ENCODE results near the gene RASL10A. TPM values are rescaled to one million over a fixed set of nuclear protein-coding genes. Genes with fewer than 3 reads are reported as not detected.

RASL10A gene
- total and polyA plus RNA-seq, 9 of the 15 experiments (the other 6 are each of a cell fraction or from before 2014, with no cell fraction given), result 0.17 to 1.2 (median 0.45) TPM; not detected in 3

DNA sequence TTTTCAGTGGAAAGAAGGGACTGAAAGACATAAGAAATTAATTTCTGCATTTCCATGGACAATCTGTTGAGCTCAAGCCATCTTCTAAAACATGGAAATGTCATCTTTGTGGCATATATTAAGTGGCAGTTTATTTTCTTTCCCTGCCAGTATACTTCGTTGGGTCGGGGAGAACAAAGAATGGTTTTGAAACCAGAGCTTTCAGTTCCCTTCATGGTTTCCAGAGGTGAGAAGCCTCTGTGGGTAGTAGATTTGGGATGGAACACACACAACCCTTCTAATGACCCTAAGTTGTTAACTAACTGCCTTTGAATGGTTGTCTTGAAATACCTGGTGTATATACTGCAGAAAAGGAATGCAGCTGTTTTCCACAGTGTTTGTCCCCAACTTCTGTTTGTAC, 26.7 kb downstream of the RASL10A start:
- no peak overlapping the region for H3K4me2 ChIP-seq (ENCODE audit: insufficient read depth, low read length)
- H3K79me2 ChIP-seq (ENCODE audit: control insufficient read depth, insufficient read depth, low read length), result peaks cover 31% of the 10 kb centered on the region; the same call in 2 of the 3 replicates
- no peak overlapping the region for H3K27ac ChIP-seq (ENCODE audit: extremely low read depth, low read depth, low read length)
- 0 out of 2 replicates have a peak, but pooled peaks cover 2% of the 10 kb centered on the region for H4K20me1 ChIP-seq (replicated peaks; ENCODE audit: control insufficient read depth, insufficient read depth, low read length)
- ChIA-PET POLR2A (no interaction called here), CTCF (ENCODE audit: low intra/inter-chr PET ratio) (no interaction called here)
- no peaks in the 10 kb centered on the region for H3K27me3 ChIP-seq (ENCODE audit: control insufficient read depth in 2 of 2, insufficient read depth in 2 of 2, low read length in 2 of 2)
- no peak for DNase-seq (ENCODE audit: extremely low read depth in 1 of 4, low spot score in 3 of 4)
- no peak for FAIRE-seq
- BruUV-seq (replicated peaks), result no TSS peak
- intact Hi-C loops (cut with micrococcal nuclease), result no loop called here
- H3K9me1 ChIP-seq (ENCODE audit: control insufficient read depth, insufficient read depth, low read length), result no peaks in the 10 kb centered on the region
- ATAC-seq, result no peak
- no peaks in the 10 kb centered on the region for H3K4me1 ChIP-seq (replicated peaks in 1 of 2; ENCODE audit: control insufficient read depth in 2 of 2, insufficient read depth in 2 of 2, low read length in 2 of 2)
- no peak overlapping the region for H3K4me3 ChIP-seq
- no peak overlapping the region for H3K9ac ChIP-seq (ENCODE audit: insufficient read depth in 1 of 2, low read depth in 2 of 2, low read length in 2 of 2)
- H3K9me3 ChIP-seq (replicated peaks; ENCODE audit: control insufficient read depth, insufficient read depth, low read depth, low read length), result no peaks in the 10 kb centered on the region
- in situ Hi-C loops (cut with MboI), result no loop called here
- H3K36me3 ChIP-seq (ENCODE audit: control insufficient read depth, insufficient read depth, low read length), result peaks cover 97% of the 10 kb centered on the region
- H2AFZ ChIP-seq (ENCODE audit: low read depth, low read length), result no peak overlapping the region
- TF ChIP-seq JUN (IDR thresholded peaks at IDR 0.05; ENCODE audit: borderline replicate concordance, low read depth, low read length) (no peak), JUN (CRISPR knock-in tag; IDR thresholded peaks at IDR 0.05; ENCODE audit: borderline replicate concordance) (no peak), MTA3 (IDR thresholded peaks at IDR 0.05; ENCODE audit: borderline replicate concordance) (no peak), POLR2AphosphoS2 (IDR thresholded peaks at IDR 0.05; ENCODE audit: low read length) (no peak), ZNF274 (IDR thresholded peaks at IDR 0.05; ENCODE audit: borderline replicate concordance, low read depth, low read length) (no peak), EZH2 (IDR thresholded peaks at IDR 0.05; ENCODE audit: borderline replicate concordance, low read depth, low read length) (no peak), POLR2B (IDR thresholded peaks at IDR 0.05; ENCODE audit: low read depth, partially characterized antibody) (no peak)
- TF ChIP-seq, protein P1, sequence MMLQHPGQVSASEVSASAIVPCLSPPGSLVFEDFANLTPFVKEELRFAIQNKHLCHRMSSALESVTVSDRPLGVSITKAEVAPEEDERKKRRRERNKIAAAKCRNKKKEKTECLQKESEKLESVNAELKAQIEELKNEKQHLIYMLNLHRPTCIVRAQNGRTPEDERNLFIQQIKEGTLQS (IDR thresholded peaks at IDR 0.05), result no peak
- TF ChIP-seq, protein P1 (CRISPR knock-in tag; conservative IDR thresholded peaks at IDR 0.05), result no peak
- 70% methylated on average over 2 of the region's 2 CpGs for WGBS (ENCODE audit: insufficient coverage, low coverage, missing lambda C conversion rate)

Data from K562 (cell line).